ENCODE measurements around the gene BPIFB2.

Gene BPIFB2

GRCh38 chr20:33023439-33024242 lies 16.1 kb downstream of the BPIFB2 start:
- no peak for DNase-seq

- DNase-seq = no peak
Observed at GRCh38 chr20:33024243-33024560, 16.7 kb downstream of the BPIFB2 start.

DNA sequence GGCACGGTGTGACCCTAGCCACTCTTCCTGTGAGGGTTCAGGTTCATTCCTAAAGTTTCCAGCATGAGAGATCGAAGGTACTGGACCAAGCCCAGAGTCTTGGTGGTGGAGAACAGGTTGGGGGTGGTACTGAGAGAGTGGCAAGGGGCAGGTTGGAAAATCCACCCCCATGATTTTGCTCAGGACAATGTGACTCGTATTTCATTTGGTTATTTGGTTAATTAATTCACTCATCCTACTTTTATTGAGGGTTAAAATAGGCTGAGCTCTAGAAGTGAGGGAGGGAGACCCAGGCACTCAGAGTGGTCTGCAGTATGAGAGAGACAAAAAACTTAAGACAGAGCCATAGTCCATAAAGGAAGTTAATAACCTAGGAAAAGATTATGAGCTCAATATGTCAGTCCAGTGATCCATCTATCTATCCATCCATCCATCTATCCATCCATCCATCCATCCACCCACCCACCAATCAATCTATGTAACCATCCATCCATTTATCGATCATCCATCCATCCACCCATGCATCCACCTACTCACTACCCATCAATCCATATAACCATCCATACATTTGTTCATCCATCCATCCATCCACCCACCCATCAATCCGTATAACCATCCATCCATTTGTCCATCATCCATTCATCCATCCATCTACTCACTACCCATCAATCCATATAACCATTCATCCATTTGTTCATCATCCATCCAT lies 17.3 kb downstream of the BPIFB2 start:
- no peak for DNase-seq

DNA sequence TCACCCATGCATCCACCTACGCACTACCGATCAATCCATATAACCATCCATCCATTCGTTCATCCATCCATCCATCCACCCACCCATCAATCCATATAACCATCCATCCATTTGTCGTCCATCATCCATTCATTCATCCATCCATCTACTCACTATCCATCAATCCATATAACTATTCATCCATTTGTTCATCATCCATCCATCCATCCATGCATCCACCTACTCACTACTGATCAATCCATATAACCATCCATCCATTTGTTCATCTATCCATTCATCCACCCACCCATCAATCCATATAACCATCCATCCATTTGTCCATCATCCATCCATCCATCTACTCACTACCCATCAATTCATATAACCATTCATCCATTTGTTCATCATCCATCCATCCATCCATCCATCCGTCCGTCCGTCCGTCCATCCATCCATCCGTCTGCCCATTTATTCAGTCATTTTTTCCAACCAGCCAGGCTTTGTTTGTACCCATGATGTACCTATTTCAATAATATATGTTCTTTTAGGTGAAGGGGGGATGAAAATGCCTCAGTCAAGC lies 17.9 kb downstream of the BPIFB2 start:
- DNase-seq = no peak

DNA sequence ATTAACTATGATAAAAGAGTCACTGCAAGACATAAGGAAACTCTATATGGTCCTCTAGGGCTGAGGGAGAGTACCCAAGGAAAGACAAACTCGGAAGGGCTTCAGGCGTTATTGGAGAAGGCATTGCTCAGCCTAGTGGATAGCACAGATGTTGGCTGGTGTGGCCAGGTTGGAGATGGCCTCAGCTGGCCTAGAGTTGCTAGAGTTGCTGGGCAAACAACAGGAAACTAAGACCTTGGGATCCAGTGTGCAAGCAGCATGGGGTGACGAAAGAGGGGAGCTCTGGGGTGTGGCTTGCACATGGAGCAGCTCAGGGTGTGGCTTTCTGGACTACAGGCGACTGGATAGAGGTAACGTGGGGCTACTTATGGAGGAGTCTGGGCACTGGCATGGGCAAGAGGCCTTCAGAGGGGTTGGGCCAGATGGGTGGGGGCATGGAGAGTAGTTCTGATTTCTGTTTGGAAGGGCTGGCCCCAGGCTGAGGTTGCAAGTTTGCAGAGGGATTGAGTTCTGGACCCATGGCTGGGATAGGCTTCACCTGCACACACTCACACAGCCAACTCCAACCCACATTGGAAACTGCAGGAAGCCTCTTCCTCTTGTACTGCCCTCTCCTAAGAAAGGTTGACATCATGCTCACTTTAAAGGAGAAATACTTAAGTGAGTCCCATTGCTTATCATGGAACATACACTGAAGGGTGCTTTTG lies 18.7 kb downstream of the BPIFB2 start:
- DNase-seq = no peak

DNA sequence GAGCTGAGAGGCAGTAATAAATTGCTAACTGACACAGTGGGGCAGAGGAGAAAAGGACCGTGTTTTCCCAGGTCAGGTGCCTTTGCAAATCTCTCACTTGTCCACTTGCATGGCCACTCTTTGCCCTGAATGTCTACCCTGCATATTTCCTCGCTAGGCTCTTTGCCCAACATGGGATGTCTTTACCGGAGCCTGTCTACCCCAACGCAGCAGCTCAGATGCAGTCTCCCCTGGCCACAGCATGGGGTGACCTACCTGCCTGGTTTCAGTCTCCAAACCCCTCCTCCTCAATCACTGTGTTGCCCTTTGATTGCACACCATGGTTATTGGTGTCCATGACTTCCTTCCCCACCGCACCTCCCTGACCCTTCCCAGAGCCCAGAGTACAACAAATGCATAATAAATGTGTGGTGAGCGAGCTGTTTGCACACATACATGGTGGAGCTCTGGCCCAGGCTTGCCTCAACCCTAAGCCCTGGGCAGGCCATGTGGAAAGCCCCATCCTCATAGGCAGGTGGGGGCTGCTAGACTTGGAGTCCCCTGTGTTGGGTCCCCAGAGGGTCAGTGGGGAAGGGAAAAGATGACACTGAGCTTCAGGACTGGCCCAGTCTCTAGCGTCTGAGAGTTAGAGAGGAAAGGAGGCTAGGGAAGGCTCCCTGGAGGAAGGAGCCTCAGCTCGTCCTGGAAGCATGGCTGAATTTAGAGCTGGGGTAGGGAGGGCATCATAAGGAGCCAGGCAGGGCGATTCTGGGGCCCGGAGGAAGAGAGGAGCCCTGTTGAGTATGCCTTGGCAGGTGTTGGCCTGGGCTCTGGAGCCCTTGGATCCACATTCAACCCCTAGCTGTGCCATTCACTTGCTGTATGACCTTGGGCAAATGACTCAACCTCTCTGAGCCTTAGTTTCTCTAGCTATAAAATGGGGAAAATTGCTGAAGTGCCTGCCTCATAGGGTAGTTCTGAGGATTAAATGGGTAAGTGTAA lies 19.6 kb downstream of the BPIFB2 start:
- no peak for DNase-seq

DNA sequence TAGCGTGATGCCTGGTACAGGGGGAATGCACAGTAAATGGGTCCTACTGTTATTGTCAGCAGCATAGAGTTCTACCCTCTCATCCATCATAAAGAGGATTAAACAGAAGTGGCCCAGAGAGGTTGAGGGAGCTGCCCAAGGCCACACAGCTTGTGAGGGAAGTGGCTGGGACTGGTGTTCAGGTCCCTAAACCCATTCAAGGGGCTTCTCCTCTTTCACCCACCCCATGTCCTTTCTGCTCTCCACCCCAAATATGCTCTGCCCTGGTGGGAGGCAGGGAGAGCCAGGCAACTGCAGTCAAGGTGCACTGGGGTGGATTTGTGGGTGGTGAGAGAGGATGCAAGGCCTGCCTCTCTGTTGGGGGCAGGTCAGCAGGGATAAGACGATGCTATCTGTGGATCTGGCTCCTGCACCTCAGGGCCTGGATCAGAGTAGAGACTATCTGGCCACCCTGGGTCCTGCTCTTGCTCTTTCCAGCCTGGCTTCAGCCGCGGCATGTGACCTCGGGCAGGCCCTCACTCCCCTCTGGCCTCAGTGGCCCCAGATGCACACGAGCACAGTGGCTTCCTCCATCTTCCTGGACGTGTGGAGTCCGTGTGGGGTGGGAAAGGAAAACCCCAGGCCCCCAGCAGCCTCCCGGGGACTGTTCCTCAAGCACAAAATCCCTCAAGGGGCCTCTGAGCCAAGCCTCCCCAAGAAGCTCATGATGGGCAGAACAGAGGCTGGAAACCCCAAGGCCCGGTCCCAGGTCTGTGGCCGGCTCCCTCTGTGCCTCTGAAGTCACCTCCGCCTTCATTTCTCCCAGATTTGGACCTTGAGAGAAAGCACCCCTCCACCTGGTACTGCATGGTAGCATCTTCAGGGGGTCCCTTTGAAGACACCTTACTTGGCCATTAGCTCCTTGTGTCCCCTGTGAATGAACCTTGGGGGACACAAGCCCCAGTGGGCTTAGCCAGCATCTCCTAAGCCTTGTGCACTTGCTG lies 20.6 kb downstream of the BPIFB2 start:
- no peak for DNase-seq

DNA sequence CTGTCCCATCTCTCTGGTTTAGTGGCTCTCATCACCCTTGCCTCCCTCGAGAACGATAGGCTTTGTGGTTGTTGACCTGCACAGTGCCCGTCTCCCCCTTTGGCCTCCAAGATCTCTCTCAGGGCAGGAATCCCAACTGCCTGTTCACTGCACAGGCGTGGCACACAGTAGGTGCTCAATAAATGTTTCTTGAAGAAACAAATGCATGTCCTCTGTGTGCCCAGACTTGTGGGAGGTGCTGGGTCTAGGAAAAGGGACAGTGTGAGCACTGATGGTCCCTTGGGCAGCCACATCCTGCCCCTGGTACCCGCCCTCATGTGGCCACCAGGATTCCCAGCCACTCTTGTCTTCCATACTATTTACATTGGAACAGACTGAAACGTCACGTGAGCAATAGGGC lies 21.4 kb downstream of the BPIFB2 start:
- no peak for DNase-seq

DNA sequence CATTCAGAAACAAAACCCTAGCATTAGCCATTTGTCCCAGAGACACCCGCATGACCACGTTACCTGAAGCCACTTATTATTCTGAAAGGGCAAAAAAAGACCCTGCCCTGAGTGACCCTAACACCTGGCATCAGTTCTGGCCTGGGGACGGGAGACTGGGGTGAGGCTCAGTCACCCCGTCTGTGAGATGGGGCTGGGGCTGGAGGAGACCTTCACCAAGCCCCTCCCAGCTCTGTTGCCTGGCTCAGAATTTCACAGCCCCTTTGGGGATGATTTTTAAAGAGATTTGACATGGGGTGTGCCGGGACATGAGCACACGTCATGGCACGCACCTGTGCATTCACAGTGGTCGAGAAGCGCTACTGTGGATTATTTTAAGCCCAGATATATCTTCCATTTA lies 22.6 kb downstream of the BPIFB2 start:
- DNase-seq = no peak

GRCh38 chr20:33030569-33030968 lies 23.1 kb downstream of the BPIFB2 start:
- DNase-seq = no peak

DNA sequence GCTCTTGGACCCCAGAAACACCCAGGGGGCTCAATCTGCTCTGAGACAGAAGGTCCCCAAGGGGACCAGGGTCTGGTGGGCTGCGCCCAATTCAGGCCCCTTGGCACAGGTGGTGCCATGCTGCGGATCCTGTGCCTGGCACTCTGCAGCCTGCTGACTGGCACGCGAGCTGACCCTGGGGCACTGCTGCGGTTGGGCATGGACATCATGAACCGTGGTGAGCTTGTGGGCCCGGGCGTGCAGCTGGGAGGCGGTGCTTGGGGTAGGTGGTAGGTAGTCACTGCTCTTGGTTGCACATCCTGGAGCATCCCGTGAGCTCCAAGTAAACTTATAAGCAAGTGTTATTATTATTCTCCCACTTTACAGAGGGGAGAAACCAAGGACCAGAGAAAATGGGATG lies 24.0 kb downstream of the BPIFB2 start, which contains the start of gene BPIFB6:
Gene BPIFB6, plus strand, starts transcription at position 118 of the 400 bp plus-strand sequence. Its CDS starts 0 bp downstream, at position 118.
- DNase-seq = no peak

- DNase-seq = no peak
Observed at GRCh38 chr20:33032555-33032954, 25.1 kb downstream of the BPIFB2 start.

DNA sequence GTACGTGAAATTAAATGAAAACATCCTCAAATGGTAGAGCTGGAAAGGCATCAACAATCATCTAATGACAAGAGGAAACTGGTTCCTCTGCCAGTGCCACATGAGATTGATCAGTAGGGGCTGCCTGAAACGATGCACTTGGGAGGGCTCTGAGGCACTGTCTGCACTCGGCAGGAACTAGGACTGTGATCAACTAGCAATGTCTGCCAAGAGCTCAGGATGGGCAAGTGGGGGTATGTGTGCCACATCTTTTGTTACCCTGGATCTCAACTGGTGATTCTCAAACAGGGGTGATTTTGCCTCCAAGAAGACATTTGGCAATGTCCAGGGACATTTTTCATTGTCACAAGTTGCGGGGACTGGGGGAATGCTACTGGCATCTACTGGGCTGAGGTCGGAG lies 25.9 kb downstream of the BPIFB2 start:
- no peak for DNase-seq

DNA sequence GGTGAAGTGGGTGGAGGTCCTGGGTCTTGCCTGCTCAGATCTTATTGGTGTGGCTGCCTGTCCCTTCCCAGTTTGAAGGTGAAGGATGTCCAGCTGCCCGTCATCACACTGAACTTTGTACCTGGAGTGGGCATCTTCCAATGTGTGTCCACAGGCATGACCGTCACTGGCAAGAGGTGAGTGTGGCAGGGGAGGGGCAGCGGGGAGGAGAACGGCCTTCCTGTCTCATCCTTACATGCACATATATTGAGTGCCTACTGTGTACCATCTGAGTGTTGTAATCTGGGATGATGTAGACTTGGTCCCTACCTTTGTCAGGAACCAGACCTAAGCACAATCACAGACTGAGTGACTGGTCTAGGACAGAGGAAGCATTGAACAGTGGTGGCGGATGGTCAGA lies 26.6 kb downstream of the BPIFB2 start:
- no peak for DNase-seq

DNA sequence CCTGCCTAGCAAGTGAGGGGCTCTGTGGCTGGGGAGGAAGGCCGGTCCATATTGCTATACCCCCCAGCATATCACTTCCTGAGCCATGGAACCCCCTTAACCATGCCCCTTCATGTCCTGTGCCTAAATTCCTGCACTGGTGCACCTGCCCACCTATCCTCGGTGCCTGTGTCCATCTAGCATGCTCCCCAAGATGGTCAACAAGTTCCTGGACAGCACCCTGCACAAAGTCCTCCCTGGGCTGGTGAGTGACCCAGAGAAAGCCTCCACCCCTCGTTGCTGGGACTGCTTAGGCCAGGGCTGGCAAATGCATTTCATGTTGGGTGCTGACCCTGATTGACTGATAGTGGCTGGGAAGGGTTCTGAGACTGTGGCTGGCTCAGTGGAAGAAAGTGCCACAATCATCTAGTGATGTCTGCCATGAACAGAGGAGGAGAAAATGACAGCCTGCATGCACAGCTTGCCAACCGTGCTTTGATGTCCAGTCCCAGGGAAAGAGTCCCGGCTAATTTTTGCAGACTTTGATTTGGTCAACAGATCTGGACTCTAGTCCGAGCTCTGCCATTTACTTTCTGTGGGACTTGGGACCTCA lies 27.5 kb downstream of the BPIFB2 start:
- no peak for DNase-seq

DNA sequence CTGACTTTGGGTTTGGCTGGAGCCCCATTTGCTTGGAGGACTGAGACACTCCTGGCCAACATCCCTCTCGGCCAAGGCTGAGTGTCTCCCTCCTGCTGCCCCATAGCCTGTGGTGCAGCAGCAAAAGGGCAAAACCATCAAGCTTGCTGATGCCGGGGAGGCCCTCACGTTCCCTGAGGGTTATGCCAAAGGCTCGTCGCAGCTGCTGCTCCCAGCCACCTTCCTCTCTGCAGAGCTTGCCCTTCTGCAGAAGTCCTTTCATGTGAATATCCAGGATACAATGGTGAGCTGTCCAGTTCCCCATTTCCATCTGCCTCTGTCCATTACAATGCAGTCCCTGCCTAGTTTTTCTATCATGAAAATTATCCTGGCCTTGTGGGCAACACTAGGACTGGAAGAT lies 30.0 kb downstream of the BPIFB2 start:
- no peak for DNase-seq

GRCh38 chr20:33038243-33038642 lies 30.7 kb downstream of the BPIFB2 start:
- no peak for DNase-seq

DNA sequence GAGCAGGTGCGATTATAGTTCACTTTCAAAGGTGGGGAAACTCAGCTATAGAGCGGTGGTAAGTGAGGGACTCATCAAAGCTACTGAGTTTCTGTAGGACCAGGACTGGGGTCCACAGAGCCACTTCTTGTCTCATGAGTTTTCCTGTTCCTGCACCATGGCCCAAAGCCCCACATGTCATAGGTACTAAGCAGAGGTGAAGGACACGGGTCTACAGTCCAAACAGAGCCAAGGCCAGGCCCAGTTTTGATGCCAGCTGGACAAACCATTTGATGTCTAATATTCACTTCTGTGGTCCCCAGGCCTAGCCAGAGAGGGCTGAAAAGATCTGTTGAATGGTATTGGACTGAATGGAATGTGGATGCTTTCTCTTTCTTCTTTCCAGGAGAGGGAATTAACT lies 34.9 kb downstream of the BPIFB2 start:
- DNase-seq = no peak

GRCh38 chr20:33042983-33043730 lies 35.7 kb downstream of the BPIFB2 start:
- no peak for DNase-seq

DNA sequence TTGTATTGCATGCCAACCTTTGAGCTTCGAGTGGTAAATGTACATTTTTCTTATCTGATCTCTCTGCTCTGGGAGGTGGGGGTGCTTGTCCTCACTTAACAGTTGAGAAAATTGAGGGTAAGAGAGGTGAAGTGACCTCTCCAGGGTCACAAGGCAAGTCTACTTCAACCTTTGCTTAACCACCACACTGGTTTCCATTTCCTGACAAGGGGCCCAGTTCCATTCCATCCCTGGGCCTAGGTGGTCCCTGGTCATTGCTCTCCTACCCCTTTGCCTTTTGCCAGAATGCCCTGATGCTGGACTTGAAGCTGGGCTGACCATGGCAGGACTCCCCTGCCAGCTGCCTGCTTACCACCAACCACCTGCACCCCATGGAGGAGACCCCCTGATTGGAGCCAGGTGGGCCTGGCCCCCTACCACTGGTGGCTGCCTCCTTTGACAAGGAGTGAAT lies 36.3 kb downstream of the BPIFB2 start:
- no peak for DNase-seq

Data from hematopoietic multipotent progenitor cell treated with erythropoietin and hydrocortisone succinate and interleukin-3 and kit ligand, for 4 days (in vitro differentiated cells).